Endothelial cell (in vitro differentiated cells): ENCODE data around the gene MAP4K5. TPM values are rescaled to one million over a fixed set of nuclear protein-coding genes. Genes with fewer than 3 reads are reported as not detected.

Source experiments
- DNase-seq: peaks from one replicate; pipeline ENCODE4 v3.0.0; 2021; ENCODE audit warnings: low spot score
- H3K27ac Mint-ChIP-seq: one replicate; pipeline ENCODE4 v1.8.0; 2021; ENCODE audit warnings: mixed read lengths, inconsistent platforms; ENCODE audit not compliant: unreplicated experiment
- H3K27me3 Mint-ChIP-seq: one replicate; pipeline ENCODE4 v1.8.0; 2021; ENCODE audit warnings: mild to moderate bottlenecking, moderate library complexity, mixed read lengths, inconsistent platforms; ENCODE audit not compliant: unreplicated experiment
- H3K36me3 Mint-ChIP-seq: one replicate; pipeline ENCODE4 v1.8.0; 2021; ENCODE audit warnings: mild to moderate bottlenecking, low read depth, mixed read lengths, inconsistent platforms; ENCODE audit not compliant: unreplicated experiment
- H3K4me1 Mint-ChIP-seq: one replicate; pipeline ENCODE4 v1.8.0; 2021; ENCODE audit warnings: mild to moderate bottlenecking, mixed read lengths, inconsistent platforms; ENCODE audit not compliant: unreplicated experiment
- H3K4me3 Mint-ChIP-seq: one replicate; pipeline ENCODE4 v1.8.0; 2021; ENCODE audit warnings: mild to moderate bottlenecking, mixed read lengths, inconsistent platforms; ENCODE audit not compliant: unreplicated experiment
- H3K9me3 Mint-ChIP-seq: one replicate; pipeline ENCODE4 v1.8.0; 2021; ENCODE audit warnings: mixed read lengths, inconsistent platforms; ENCODE audit not compliant: unreplicated experiment
- total RNA-seq: library from RNA; stranded (reverse); fragmentation: NEBNext Ultra II Directional; extraction: Animal tissue kit (Norgen Biotek cat#: 25700); gene quantifications from one replicate; pipeline ENCODE4 v1.2.1, GENCODE V29; 2021; ENCODE audit not compliant: unreplicated experiment
- TF ChIP-seq, protein P1 (sequence below): fragments of 200-600 bp; sonication (generic); IDR thresholded peaks from one replicate; pipeline ENCODE4 v1.5.0; 2021; ENCODE audit warnings: antibody characterized with exemption; ENCODE audit not compliant: unreplicated experiment

The MAP4K5 gene
- total RNA-seq, 1 donor from 2014 or later = 99.3 TPM

DNA sequence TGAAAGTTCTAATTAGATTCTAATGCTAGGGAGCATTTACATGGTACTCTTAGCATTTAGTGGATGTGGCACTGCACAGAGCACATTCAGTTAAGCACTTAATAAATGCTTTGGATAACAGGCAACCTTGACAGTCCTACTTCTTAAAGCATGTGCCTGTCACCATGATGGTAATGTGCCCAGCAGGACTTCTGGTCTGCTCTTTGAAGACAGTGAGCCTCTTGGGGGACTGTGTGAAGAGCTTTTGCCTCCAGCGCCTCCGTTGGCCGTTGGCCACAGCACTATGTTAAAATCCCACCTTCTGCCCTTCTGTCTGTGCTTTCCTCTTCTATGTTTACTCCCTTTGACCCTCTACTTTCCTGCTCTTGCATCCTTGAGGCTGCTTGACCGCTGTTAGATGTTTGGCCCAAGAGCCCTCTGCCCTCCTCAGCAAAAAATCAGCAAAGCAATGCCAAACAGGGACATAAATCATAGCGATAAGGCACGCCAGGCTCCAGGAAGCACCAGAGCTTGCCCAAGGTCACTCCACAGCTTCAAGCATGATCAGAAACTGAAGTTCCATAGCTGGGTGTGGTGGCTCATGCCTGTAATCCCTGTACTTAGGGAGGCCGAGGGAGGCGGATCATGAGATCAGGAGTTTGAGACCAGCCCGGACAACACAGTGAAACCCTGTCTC lies 144.0 kb downstream of the MAP4K5 start:
- Mint-ChIP-seq H3K4me3 (peak overlapping the region; percentile 29), H3K4me1 (peaks cover 6% of the 10 kb centered on the region), H3K36me3 (peaks cover 13% of the 10 kb centered on the region), H3K9me3 (no peaks in the 10 kb centered on the region), H3K27ac (no peak overlapping the region), H3K27me3 (peaks cover 7% of the 10 kb centered on the region)
- DNase-seq = no peak
- TF ChIP-seq, protein P1, sequence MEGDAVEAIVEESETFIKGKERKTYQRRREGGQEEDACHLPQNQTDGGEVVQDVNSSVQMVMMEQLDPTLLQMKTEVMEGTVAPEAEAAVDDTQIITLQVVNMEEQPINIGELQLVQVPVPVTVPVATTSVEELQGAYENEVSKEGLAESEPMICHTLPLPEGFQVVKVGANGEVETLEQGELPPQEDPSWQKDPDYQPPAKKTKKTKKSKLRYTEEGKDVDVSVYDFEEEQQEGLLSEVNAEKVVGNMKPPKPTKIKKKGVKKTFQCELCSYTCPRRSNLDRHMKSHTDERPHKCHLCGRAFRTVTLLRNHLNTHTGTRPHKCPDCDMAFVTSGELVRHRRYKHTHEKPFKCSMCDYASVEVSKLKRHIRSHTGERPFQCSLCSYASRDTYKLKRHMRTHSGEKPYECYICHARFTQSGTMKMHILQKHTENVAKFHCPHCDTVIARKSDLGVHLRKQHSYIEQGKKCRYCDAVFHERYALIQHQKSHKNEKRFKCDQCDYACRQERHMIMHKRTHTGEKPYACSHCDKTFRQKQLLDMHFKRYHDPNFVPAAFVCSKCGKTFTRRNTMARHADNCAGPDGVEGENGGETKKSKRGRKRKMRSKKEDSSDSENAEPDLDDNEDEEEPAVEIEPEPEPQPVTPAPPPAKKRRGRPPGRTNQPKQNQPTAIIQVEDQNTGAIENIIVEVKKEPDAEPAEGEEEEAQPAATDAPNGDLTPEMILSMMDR = no peak

DNA sequence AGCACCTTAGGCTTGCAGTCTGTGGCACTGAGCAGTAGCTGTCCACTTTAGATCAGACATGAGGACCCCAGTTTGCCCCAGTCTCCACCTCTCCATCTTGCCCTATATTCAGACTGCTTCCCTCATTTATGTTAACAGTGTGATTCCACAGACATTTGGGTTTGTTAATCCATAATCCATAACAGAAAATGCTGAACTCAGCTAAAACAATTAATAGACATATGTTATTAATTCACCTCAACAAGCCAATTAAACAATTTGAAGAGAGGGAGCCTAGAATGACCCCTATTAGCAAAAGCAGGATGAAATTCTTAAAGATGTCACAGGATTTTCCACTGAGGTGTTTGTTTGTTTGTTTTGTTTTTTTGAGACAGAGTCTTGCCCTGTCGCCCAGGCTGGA lies 144.8 kb downstream of the MAP4K5 start:
- TF ChIP-seq, protein P1 = no peak

DNA sequence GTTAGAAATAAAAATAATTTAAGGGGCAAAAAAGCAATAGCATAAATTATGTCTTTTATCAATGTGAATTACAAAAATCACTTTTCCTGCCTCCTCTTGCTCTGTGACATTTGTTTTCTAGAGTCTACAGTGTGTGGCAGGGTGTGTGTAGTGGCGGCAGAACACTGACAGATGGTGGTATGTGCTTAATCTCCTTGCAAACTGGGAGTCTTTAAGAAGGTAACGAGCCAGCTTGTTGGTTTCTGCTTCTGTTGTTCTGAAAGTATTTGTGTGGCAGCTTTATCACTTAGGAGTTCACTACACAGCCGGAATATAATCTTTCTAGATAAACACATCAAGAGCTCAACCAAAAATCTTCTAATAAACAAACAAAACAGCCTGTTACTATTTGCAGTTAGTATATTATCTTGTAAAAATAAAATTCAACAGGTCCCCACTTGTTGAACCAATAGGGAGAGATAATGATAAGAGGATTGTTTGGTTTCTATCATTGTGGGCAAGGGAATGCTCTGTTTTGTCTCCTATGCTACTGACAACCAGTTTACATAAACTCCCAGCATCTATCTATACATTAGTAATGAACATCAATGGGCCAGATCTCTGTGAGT lies 148.6 kb downstream of the MAP4K5 start:
- DNase-seq = no peak
- Mint-ChIP-seq H3K36me3 (peaks cover 11% of the 10 kb centered on the region), H3K27ac (no peak overlapping the region), H3K4me3 (no peak overlapping the region), H3K9me3 (no peaks in the 10 kb centered on the region), H3K27me3 (peaks cover 4% of the 10 kb centered on the region), H3K4me1 (no peaks in the 10 kb centered on the region)
- TF ChIP-seq, protein P1 = no peak

More for the DNA sequence above, 144.8 kb downstream of the MAP4K5 start:
- Mint-ChIP-seq H3K4me3 (no peak overlapping the region), H3K27me3 (peaks cover 6% of the 10 kb centered on the region), H3K4me1 (peaks cover 4% of the 10 kb centered on the region), H3K27ac (no peak overlapping the region), H3K9me3 (no peaks in the 10 kb centered on the region), H3K36me3 (peaks cover 6% of the 10 kb centered on the region)
- DNase-seq = no peak

DNA sequence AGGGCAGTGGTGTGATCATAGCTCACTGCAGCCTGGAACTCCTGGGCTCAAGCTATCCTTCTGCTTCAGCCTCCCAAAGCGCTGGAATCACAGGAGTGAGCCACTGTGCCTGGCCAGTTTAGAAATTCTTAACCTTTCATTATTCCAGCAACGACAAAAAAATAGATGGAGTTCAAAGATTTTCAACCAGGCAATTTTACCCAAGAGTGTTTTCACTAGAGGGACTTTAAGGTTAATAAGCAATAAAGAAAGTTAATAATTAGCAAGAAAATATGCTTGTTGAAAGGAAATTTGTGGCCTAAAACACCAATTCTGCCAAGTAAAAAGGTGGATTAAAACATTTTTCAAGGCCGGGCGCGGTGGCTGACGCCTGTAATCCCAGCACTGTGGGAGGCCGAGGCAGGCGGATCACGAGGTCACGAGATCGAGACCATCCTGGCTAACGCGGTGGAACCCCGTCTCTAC lies 150.5 kb downstream of the MAP4K5 start:
- Mint-ChIP-seq H3K9me3 (no peaks in the 10 kb centered on the region), H3K27me3 (peaks cover 4% of the 10 kb centered on the region), H3K4me3 (no peak overlapping the region), H3K27ac (no peak overlapping the region), H3K36me3 (peaks cover 11% of the 10 kb centered on the region), H3K4me1 (peaks cover 9% of the 10 kb centered on the region)
- TF ChIP-seq, protein P1 = no peak
- no peak for DNase-seq

DNA sequence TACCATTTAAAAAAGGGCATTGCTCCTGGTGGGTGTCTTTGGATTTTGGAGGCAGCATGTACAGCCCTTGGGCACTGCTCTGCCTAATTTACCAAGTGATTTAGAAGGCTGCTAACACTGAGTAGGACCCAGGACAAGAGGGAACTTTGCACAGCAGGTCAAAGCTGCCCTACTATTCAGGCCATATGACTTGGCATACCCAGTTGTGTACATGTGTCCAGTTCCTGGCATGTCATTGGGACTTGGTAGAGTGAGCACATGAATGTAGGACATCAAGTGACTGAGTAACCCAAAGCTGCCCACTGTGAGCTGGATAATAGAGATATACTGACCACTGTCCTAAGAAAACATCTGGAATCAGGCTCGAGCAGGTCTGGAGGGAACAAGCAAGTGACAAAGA lies 151.4 kb downstream of the MAP4K5 start:
- Mint-ChIP-seq H3K9me3 (no peaks in the 10 kb centered on the region), H3K4me1 (peaks cover 12% of the 10 kb centered on the region)
- no peak for DNase-seq

More for the DNA sequence above, 151.4 kb downstream of the MAP4K5 start:
- TF ChIP-seq, protein P1 = no peak
- Mint-ChIP-seq H3K4me3 (no peak overlapping the region), H3K27ac (no peak overlapping the region), H3K27me3 (peaks cover 4% of the 10 kb centered on the region), H3K36me3 (peaks cover 11% of the 10 kb centered on the region)
